GM08714 (cell line): Measurements from ENCODE around the gene MACROD1.
A peak's percentile ranks its signal among the peaks of the same experiment; 100 is the strongest.

ENCODE experiments used
- H3K4me3 ChIP-seq: fragments of 200-500 bp; sonication (Bioruptor generic); 2 replicates; pipeline ENCODE4 v1.5.1; 2014; ENCODE audit warnings: mild to moderate bottlenecking, low read length, inconsistent platforms
- ZNF274 ChIP-seq: IDR thresholded peaks from 2 replicates; pipeline ENCODE4 v1.6.1; 2012; ENCODE audit warnings: mild to moderate bottlenecking, low read depth, low read length

MACROD1 gene, protein sequence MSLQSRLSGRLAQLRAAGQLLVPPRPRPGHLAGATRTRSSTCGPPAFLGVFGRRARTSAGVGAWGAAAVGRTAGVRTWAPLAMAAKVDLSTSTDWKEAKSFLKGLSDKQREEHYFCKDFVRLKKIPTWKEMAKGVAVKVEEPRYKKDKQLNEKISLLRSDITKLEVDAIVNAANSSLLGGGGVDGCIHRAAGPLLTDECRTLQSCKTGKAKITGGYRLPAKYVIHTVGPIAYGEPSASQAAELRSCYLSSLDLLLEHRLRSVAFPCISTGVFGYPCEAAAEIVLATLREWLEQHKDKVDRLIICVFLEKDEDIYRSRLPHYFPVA

DNA sequence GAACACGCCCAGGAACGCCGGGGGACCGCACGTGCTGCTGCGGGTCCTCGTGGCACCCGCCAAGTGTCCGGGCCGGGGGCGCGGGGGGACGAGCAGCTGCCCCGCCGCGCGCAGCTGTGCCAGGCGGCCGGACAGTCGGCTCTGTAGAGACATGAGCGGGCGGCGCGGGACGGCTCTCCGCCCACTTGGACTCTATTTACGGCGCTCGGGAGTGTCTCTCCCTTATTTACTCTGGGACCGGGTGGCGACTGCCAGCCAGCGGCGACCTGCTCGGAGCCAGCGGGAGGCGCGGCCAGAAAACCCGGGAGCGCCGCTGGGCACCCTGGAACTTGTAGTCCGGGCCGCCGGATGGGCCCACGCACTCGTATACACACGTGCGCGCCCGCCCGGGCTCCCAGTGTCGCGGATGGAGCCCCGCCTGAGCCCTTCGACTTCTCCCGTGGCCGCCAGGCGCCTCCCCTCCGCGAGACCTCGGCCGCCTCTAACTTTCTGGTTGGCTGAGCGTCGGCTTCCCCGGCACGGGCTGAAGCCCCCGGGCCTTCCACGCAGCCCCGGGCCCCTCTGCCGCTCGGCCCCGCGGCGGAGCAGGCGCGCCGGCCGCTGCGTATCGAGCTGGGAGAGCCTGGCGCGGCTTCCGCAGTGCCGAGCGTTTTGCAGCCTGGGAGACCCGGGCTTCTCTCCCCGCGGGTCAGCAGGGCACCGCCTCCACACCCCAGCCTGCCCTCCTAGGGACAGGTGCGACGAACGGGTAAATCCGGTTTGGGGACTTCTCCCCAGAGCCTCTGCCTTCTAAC lies at the start of gene MACROD1:
MACROD1 (minus strand) TSS at position 272 of the 794 bp plus-strand sequence; CDS start at position 153, 119 bp downstream.
- peak within 1 kb of the TSS; percentile 58; the same call in 1 of the 2 replicates for H3K4me3 ChIP-seq
- no peak for TF ChIP-seq ZNF274

DNA sequence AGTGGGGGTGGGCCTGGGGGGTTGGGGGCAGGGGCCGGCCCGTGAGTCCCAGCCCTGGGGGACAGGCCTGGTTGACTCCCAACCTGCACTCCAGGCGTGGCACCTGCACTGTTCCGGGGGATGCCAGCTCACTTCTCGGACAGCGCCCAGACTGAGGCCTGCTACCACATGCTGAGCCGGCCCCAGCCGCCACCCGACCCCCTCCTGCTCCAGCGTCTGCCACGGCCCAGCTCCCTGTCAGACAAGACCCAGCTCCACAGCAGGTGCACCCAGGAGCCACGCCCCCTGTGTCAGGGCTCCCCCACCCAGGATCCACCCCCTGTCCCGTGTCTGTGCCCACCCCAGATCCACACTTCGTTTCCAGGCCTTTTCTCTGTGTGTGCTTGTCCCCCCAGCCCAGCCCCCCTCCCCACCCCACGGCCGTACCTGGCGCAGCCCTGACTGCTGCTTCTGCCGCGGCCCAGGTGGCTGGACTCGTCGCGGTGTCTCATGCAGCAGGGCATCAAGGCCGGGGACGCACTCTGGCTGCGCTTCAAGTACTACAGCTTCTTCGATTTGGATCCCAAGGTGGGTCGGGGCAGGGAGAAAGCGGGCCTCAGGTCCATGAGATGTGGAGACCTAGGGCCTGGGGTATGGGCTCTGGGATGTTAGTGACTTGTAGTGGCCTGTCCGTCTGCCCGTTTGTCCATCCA lies 45.4 kb upstream of the MACROD1 start:
- H3K4me3 ChIP-seq: no peak overlapping the region
- TF ChIP-seq ZNF274: no peak

DNA sequence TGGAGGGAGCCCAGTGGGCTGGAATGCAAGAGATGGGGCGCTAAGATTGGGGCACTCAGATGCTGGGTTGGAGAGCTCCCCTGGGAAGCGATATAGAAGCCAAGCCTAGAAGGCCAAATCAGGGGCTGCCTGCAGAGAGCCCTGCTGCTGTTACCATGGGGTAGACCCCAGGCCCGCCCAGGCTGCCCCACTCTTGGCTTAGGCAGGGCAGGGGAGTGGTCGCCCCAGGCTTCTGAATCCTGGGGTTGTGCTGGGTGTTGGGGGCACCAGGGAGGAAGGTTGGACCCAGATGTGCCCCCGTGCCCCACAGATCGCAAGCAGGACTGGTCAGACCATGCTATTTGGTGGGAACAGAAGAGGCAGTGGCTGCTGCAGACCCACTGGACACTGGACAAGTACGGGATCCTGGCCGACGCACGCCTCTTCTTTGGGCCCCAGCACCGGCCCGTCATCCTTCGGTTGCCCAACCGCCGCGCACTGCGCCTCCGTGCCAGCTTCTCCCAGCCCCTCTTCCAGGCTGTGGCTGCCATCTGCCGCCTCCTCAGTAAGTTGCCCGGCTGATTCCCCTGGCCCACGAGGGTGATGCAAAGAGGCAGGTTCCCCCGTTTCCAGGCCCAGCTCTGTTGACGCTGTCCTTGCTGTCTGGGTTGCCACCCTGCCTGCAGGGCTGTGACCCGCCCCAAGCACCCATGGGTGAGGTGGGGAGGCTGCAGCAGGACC lies 44.5 kb upstream of the MACROD1 start:
- H3K4me3 ChIP-seq: no peak overlapping the region
- no peak for TF ChIP-seq ZNF274

DNA sequence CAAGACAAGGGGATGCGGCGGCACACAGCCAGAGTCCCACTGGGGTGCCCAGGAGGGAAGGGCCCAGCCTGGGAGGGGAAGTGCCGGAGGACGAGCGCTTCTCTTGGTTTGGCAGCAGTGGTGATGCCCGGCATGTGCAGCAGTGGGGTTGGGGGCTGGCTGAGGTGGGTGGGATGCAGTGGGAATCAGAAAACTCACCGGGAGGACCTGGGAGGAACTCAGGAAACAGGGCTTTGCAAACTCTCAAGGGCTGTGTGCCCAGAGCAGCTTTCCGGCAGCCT lies 43.6 kb upstream of the MACROD1 start:
- no peak for TF ChIP-seq ZNF274

DNA sequence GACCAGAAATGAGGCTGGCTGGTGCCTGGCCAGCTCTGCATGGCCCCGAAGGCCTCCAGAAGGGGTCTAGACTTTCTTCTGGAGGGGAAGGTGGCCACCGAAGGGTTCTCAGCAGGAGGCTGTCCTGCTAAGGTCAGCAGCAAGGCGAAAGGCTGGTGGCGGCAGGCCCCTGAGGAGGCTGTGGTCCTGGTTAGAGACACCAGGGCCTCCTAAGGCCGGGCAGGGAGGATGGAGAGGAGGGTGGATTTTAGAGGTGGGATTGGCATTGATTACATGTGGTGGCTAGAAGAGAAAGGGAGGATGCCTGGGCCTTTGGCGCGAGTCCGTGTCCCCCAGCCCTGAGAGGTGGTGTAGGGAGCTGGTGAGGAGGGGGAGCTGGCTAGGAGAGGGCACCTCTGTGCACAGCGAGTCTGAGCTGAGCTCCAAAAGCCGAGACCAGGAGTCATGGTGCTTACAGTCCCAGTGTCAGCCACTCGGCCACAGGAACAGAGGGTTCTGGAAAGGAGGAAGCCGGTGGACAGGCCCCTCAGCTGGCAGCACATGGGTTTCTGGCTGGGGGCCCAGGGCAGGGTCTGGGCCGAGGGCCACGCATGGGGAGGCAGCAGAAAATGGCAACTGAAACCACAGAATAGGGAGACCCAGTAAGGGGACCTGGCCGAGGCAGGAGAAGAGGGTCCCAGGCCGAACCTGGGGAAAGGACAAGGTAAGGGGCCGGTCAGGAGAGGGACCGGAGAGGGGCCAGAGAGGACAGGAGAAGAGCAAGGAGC lies 43.1 kb upstream of the MACROD1 start:
- no peak for TF ChIP-seq ZNF274

More for the DNA sequence above, 43.6 kb upstream of the MACROD1 start:
- no peak overlapping the region for H3K4me3 ChIP-seq

DNA sequence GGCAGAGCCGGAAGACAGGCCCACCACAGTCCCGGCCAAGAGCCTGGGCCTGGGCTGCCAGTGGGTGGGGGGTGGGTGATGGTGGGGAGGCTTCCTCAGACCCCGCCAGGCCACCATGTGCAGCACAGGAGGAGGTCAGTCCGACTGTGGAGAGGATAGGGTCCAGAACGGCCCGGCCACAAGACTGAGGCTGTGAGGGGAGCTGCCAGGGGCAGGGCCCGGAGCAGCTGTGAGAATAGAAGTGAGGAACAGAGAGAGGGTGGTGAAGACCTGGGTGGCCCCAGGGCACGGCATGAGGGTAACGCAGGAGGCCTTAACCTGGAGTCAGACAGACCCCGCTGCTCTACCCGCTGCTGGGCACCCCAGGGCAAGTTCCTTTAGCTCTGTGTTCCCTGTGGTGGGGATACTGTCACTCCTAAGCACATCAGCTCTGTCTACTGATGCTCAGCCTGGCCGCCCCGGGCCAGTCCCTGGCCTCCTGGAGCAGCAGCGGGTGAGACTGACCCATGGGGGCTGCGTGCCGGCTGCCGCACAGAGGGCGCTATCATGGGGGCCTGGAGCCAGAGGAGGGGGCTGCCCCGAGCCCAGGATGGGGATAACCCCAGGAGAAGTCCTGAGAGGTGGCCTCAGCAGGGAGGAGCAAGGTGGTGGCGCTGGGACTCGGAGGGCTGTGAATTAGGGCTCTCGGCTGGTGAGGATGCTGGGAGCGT lies 42.3 kb upstream of the MACROD1 start:
- no peak for TF ChIP-seq ZNF274
- H3K4me3 ChIP-seq: peak overlapping the region; percentile 76; the same call in 1 of the 2 replicates

More for the DNA sequence above, 43.1 kb upstream of the MACROD1 start:
- no peak overlapping the region; the same call in 1 of the 2 replicates for H3K4me3 ChIP-seq

DNA sequence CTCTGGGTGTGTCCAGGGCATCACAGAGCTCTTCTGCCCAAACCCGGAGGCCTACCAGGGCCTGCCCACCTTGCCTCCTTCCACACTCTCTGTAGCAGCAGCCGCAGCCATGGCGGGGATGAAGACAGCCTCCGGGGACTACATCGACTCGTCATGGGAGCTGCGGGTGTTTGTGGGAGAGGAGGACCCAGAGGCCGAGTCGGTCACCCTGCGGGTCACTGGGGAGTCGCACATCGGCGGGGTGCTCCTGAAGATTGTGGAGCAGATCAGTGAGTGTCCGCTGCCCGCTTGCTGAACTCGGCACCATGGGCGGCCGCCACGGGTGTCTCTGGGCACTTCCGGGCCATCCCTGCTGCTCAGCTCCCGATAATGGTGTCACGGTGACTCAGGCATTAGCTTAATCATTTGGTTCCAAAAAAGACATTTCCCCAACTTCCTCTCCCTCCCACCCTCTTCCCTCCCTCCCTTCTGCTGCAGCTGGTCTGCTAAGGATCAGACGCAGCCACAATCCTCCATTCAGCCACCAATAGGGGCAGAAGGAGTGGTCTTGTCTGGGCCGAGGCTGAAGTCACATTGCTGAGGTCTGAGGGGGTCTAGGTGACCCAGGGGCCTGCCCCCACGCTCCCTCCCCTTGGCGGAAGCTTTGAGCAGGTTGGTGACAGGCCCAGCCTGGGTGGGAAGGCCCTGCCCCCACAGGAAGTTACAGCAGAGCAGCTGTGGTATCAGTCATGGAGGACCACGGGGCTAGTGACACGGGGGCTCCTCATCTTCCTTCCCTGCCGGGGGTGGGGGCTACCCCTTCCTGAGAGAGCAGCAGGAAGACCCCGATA lies 41.6 kb upstream of the MACROD1 start:
- peak overlapping the region; percentile 76 for H3K4me3 ChIP-seq
- no peak for TF ChIP-seq ZNF274

DNA sequence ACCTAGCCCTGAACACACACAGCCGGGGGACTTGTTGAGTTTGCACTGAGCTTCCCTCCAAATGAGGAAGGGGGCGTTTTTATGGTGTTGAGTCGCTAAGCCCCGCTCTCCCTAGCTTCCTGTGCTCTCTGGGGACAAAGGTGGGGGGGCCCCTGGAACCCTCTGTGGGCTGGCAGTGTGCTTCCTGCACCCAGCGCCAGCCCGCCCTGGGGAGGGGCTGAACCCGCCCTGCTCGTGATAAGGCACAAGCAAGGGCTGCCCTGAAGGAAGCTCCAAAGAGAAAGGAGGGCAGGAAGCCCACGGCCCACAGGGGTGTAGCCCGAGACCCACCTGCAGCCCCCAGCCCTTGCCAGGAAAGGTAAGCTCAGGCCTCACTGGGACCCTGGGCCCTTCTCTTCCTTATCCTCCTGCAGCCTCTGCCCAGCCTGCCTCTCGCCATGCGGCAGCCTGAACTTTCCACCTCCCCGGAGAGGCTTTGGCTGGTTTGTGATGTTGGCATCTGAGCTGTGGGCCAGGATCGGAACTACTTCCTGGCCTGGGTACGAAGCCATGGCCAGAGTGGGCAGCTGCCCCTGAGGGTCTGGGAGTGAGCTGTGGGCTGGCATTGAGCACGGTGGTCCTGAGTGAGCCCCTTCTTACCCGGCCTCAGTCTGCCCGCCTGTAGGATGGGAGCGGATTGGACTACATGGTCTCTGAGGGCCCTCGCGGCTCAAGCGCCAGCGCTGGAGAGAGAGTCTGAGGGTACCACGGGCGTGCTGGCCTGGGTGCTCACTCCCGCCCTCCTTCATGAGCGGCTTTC lies 40.7 kb upstream of the MACROD1 start, which contains the start of gene FERMT3:
FERMT3 (plus strand) TSS at position 265 of the 799 bp plus-strand sequence. CDS start 644 bp downstream, outside the sequence.
- no peak for TF ChIP-seq ZNF274
- H3K4me3 ChIP-seq: peak within 1 kb of the TSS; percentile 76

DNA sequence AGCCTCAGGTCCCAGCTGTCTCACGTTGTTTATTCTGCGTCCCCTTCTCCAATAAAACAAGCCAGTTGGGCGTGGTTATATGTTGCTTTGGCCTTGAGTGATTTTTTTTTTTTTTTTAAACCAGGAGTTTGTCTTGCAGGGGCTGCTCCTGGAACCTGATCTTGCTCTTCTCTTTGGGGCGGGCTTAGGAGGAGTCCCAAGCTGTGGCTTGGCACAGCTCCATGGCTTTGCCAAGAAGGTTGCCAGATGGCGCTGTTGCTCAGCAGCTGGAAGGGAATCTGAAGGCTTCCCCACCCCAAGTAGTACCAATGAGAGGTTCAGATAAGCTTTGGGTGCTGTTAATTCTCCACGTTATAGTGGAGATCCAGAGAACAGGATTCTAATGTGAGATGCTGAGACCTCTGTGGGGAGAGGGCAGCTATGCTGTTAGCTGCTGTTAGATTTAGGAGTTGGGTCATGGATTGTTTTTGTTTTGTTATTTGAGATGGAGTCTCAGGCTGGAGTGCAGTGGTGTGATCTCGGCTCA lies 38.6 kb upstream of the MACROD1 start:
- no peak overlapping the region for H3K4me3 ChIP-seq
- TF ChIP-seq ZNF274: no peak

DNA sequence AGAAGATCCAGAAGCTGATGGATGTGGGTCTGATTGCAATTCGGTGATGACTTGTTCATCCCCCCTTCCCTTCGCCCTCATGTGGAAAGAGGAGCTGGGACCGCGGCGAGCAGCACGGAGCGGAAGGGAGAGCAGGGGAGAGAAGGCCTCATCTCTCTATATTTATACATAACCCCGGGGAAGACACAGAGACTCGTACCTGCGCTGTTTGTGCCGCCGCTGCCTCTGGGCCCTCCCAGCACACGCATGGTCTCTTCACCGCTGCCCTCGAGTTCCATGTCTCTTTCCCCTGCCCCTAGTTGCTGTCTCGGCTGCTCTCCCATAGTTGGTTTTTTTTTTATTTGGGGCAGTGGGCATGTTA lies 38.1 kb upstream of the MACROD1 start:
- TF ChIP-seq ZNF274: no peak
- H3K4me3 ChIP-seq: no peak overlapping the region
